ENCODE results near the gene PRAMEF17.
A peak's percentile ranks its signal among the peaks of the same experiment; 100 is the strongest.
"Not testable (repeated sequence)": the region's sequence is repeated elsewhere in the genome, so short reads cannot be mapped to it uniquely, and the experiment has no call there.

The PRAMEF17 gene

GRCh38 chr1:13389332-13389731 is at the start of gene PRAMEF17:
TSS of gene PRAMEF17 (plus strand) at chr1:13389632. CDS start at chr1:13389658, 26 bp downstream.
- not testable (repeated sequence) for DNase-seq

- not testable (repeated sequence) for DNase-seq
These were observed 46.9 kb upstream of the PRAMEF17 start for GRCh38 chr1:13342496-13342895.

GRCh38 chr1:13347034-13347433 is 42.4 kb upstream of the PRAMEF17 start, which contains the start of gene PRAMEF14:
TSS of gene PRAMEF14 (minus strand) at chr1:13347134. CDS start at chr1:13345314, 1,820 bp downstream.
- not testable (repeated sequence) for DNase-seq

- DNase-seq = not testable (repeated sequence)
These were observed 36.0 kb upstream of the PRAMEF17 start for GRCh38 chr1:13353476-13353875.

GRCh38 chr1:13354475-13354874 is 35.0 kb upstream of the PRAMEF17 start:
- not testable (repeated sequence) for DNase-seq

- DNase-seq = peak; percentile 37
These were observed 32.7 kb upstream of the PRAMEF17 start for GRCh38 chr1:13356774-13357173.

GRCh38 chr1:13362364-13362763 is 27.1 kb upstream of the PRAMEF17 start:
- DNase-seq = not testable (repeated sequence)

- DNase-seq = not testable (repeated sequence)
These were observed 24.5 kb upstream of the PRAMEF17 start for GRCh38 chr1:13364928-13365327.

GRCh38 chr1:13366536-13366935 is 22.9 kb upstream of the PRAMEF17 start:
- DNase-seq = not testable (repeated sequence)

GRCh38 chr1:13368544-13368943 is 20.9 kb upstream of the PRAMEF17 start:
- DNase-seq = not testable (repeated sequence)

GRCh38 chr1:13378983-13379382 is 10.4 kb upstream of the PRAMEF17 start:
- DNase-seq = not testable (repeated sequence)

GRCh38 chr1:13380380-13380779 is 9.1 kb upstream of the PRAMEF17 start:
- DNase-seq = not testable (repeated sequence)

GRCh38 chr1:13393004-13393403 is 3.6 kb downstream of the PRAMEF17 start:
- DNase-seq = not testable (repeated sequence)

GRCh38 chr1:13394761-13395160 is 5.3 kb downstream of the PRAMEF17 start:
- not testable (repeated sequence) for DNase-seq

- DNase-seq = not testable (repeated sequence)
These were observed 5.9 kb downstream of the PRAMEF17 start for GRCh38 chr1:13395311-13395710.

GRCh38 chr1:13407811-13408210 is 18.4 kb downstream of the PRAMEF17 start:
- DNase-seq = no peak

GRCh38 chr1:13410150-13410549 is 20.7 kb downstream of the PRAMEF17 start, which contains the start of gene PRAMEF20:
TSS of gene PRAMEF20 (plus strand) at chr1:13410450. CDS start at chr1:13416355, 5,905 bp downstream.
- not testable (repeated sequence) for DNase-seq

GRCh38 chr1:13430495-13430894 is 41.1 kb downstream of the PRAMEF17 start:
- DNase-seq = no peak

- no peak for DNase-seq
These were observed 42.8 kb downstream of the PRAMEF17 start for GRCh38 chr1:13432251-13432650.

GRCh38 chr1:13433694-13434358 is 44.4 kb downstream of the PRAMEF17 start:
- DNase-seq = not testable (repeated sequence)

- DNase-seq = no peak
These were observed 46.0 kb downstream of the PRAMEF17 start for GRCh38 chr1:13435458-13435857.

GRCh38 chr1:13439104-13439783 is 49.8 kb downstream of the PRAMEF17 start:
- DNase-seq = not testable (repeated sequence)

Measured in CD4-positive, alpha-beta T cell treated with Interleukin-21 for 1 hour (primary cell).